Hepatocyte (in vitro differentiated cells): Measurements from ENCODE around the gene SLC17A8.

Experiments used
- EZH2 ChIP-seq: fragments of 200-600 bp; sonication (generic); IDR thresholded peaks from 2 replicates; pipeline ENCODE4 v1.6.1; 2016; ENCODE audit warnings: antibody characterized with exemption, mild to moderate bottlenecking, borderline replicate concordance
- EZH2phosphoT487 ChIP-seq: fragments of 200-600 bp; sonication (generic); IDR thresholded peaks from one replicate; pipeline ENCODE4 v1.6.1; 2018; ENCODE audit warnings: antibody characterized with exemption, mild to moderate bottlenecking, low read depth, moderate library complexity; ENCODE audit not compliant: unreplicated experiment, severe bottlenecking
- TF ChIP-seq, protein P1 (sequence below): fragments of 200-600 bp; sonication (generic); IDR thresholded peaks from 2 replicates; pipeline ENCODE4 v1.5.1; 2016; ENCODE audit warnings: antibody characterized with exemption, mild to moderate bottlenecking; ENCODE audit not compliant: poor library complexity

DNA sequence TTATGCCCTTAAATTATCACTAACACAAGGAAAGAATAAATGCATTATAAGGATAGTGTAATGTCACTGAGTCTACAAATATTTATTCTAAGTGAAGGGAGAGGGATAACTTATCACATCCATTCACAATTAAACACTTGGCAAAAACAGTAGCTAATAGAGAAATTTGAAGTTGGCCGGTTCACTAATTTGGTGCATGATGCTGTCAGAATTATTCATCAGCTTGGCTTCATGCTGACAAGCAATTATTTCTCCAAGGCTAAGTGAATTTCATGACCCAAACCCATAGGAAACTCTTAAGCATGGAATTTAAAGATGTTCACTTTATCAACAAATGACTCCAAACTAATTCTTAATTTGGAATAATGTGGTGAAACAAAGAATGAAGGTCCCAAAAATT lies 91.8 kb downstream of the SLC17A8 start:
- TF ChIP-seq, protein P1, sequence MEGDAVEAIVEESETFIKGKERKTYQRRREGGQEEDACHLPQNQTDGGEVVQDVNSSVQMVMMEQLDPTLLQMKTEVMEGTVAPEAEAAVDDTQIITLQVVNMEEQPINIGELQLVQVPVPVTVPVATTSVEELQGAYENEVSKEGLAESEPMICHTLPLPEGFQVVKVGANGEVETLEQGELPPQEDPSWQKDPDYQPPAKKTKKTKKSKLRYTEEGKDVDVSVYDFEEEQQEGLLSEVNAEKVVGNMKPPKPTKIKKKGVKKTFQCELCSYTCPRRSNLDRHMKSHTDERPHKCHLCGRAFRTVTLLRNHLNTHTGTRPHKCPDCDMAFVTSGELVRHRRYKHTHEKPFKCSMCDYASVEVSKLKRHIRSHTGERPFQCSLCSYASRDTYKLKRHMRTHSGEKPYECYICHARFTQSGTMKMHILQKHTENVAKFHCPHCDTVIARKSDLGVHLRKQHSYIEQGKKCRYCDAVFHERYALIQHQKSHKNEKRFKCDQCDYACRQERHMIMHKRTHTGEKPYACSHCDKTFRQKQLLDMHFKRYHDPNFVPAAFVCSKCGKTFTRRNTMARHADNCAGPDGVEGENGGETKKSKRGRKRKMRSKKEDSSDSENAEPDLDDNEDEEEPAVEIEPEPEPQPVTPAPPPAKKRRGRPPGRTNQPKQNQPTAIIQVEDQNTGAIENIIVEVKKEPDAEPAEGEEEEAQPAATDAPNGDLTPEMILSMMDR, result no peak
- no peak for TF ChIP-seq EZH2
- TF ChIP-seq EZH2phosphoT487, result no peak
